Measurements from ENCODE around the gene PPIL1.

DNA sequence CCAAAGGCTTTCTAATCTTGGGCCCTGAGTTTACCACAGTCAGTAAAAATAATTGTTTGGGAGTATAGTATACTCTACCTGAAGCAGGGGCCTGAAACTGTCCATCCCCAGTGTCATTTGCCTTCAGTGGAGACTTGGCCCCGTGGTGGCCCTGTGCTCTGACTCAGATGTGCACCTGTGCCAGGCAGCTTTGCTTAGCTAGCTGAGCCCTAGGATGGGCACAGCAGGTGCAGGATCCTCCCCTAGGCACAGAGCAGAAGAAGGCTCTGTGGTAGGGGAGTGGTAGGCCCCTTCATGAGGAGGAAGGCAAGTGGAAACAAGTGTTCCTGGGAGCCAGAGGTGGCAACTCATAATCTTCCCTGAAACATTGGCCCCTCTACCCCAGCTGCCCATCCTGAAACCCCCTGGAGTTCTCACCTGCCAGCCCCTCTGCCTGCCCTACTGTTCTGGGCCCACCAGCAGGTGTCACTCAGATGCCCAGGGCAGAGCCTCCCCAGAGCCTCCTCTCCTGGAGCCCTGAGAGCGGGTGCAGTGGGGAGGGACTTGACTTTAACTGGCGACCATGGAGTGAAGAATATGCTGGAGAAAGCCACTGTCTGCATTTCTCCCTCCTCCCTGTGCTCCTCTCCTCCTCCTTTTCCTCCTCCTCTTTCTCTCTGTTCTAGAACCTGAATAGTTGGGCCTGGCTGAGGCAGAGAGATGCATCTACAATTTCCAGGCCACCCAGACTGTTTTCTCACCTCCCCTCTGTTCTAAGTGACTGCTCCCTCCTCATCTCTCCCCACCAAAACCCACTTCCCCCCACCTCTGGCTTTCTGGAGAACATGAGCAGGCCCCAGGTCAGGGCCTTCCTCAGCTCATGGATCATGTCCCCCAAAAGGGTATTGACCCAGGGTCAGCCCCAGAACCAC is 38.2 kb downstream of the PPIL1 start:
- TF ChIP-seq CTCF (IDR thresholded peaks at IDR 0.05; ENCODE audit: low read length) (no peak), EZH2 (optimal IDR thresholded peaks at IDR 0.05; ENCODE audit: low read depth, low read length) (no peak), EZH2phosphoT487 (IDR thresholded peaks at IDR 0.05; ENCODE audit: low read length) (no peak)

All from MM.1S (cell line).